ENCODE results near the gene PARP9.
A peak's percentile ranks its signal among the peaks of the same experiment; 100 is the strongest.
"Not testable (repeated sequence)": the region's sequence is repeated elsewhere in the genome, so short reads cannot be mapped to it uniquely, and the experiment has no call there.

Gene PARP9

GRCh38 chr3:122530164-122530563, 33.9 kb downstream of the PARP9 start:
- Mint-ChIP-seq H3K4me3 (no peak overlapping the region), H3K27ac (no peak overlapping the region), H3K27me3 (ENCODE audit: low read depth) (no peaks in the 10 kb centered on the region), H3K36me3 (ENCODE audit: low read depth) (peaks cover 61% of the 10 kb centered on the region), H3K9me3 (no peaks in the 10 kb centered on the region), H3K4me1 (ENCODE audit: low read depth) (peaks cover 20% of the 10 kb centered on the region)
- DNase-seq (ENCODE audit: low spot score) = no peak

GRCh38 chr3:122523317-122523716, 40.8 kb downstream of the PARP9 start:
- H3K36me3 Mint-ChIP-seq (ENCODE audit: low read depth) = peaks cover 17% of the 10 kb centered on the region
- H3K27me3 Mint-ChIP-seq (ENCODE audit: low read depth) = peaks cover 2% of the 10 kb centered on the region
- DNase-seq (ENCODE audit: low spot score) = no peak
- H3K4me3 Mint-ChIP-seq = no peak overlapping the region
- no peaks in the 10 kb centered on the region for H3K9me3 Mint-ChIP-seq
- no peaks in the 10 kb centered on the region for H3K4me1 Mint-ChIP-seq (ENCODE audit: low read depth)
- no peak overlapping the region for H3K27ac Mint-ChIP-seq

GRCh38 chr3:122520861-122521260, 43.2 kb downstream of the PARP9 start:
- no peaks in the 10 kb centered on the region for H3K4me1 Mint-ChIP-seq (ENCODE audit: low read depth)
- peaks cover 3% of the 10 kb centered on the region for H3K36me3 Mint-ChIP-seq (ENCODE audit: low read depth)
- peaks cover 2% of the 10 kb centered on the region for H3K27me3 Mint-ChIP-seq (ENCODE audit: low read depth)
- H3K4me3 Mint-ChIP-seq = no peak overlapping the region
- H3K27ac Mint-ChIP-seq = no peak overlapping the region
- no peak for DNase-seq (ENCODE audit: low spot score)
- H3K9me3 Mint-ChIP-seq = no peaks in the 10 kb centered on the region

GRCh38 chr3:122519693-122520092, 44.4 kb downstream of the PARP9 start:
- peaks cover 3% of the 10 kb centered on the region for H3K4me1 Mint-ChIP-seq (ENCODE audit: low read depth)
- no peaks in the 10 kb centered on the region for H3K9me3 Mint-ChIP-seq
- no peak for DNase-seq (ENCODE audit: low spot score)
- H3K4me3 Mint-ChIP-seq = no peak overlapping the region
- H3K27me3 Mint-ChIP-seq (ENCODE audit: low read depth) = peaks cover 2% of the 10 kb centered on the region
- no peak overlapping the region for H3K27ac Mint-ChIP-seq
- H3K36me3 Mint-ChIP-seq (ENCODE audit: low read depth) = no peaks in the 10 kb centered on the region

- DNase-seq (ENCODE audit: low spot score) = no peak
- no peak overlapping the region for H3K27ac Mint-ChIP-seq
- H3K4me1 Mint-ChIP-seq (ENCODE audit: low read depth) = peaks cover 11% of the 10 kb centered on the region
- no peak overlapping the region for H3K4me3 Mint-ChIP-seq
- peaks cover 3% of the 10 kb centered on the region for H3K36me3 Mint-ChIP-seq (ENCODE audit: low read depth)
- peaks cover 2% of the 10 kb centered on the region for H3K27me3 Mint-ChIP-seq (ENCODE audit: low read depth)
- no peaks in the 10 kb centered on the region for H3K9me3 Mint-ChIP-seq
Measured at GRCh38 chr3:122516846-122517360, 47.2 kb downstream of the PARP9 start.

GRCh38 chr3:122515870-122516269, 48.2 kb downstream of the PARP9 start:
- H3K27me3 Mint-ChIP-seq (ENCODE audit: low read depth) = peaks cover 2% of the 10 kb centered on the region
- peaks cover 18% of the 10 kb centered on the region for H3K4me1 Mint-ChIP-seq (ENCODE audit: low read depth)
- peaks cover 3% of the 10 kb centered on the region for H3K36me3 Mint-ChIP-seq (ENCODE audit: low read depth)
- H3K4me3 Mint-ChIP-seq = no peak overlapping the region
- H3K27ac Mint-ChIP-seq = no peak overlapping the region
- DNase-seq (ENCODE audit: low spot score) = no peak
- no peaks in the 10 kb centered on the region for H3K9me3 Mint-ChIP-seq

GRCh38 chr3:122515020-122515468, 49.1 kb downstream of the PARP9 start:
- Mint-ChIP-seq H3K27ac (peak overlapping the region; percentile 91), H3K4me1 (ENCODE audit: low read depth) (peaks cover 19% of the 10 kb centered on the region), H3K36me3 (ENCODE audit: low read depth) (peaks cover 3% of the 10 kb centered on the region), H3K4me3 (peak overlapping the region; percentile 88), H3K9me3 (no peaks in the 10 kb centered on the region), H3K27me3 (ENCODE audit: low read depth) (peaks cover 2% of the 10 kb centered on the region)
- no peak for DNase-seq (ENCODE audit: low spot score)

GRCh38 chr3:122514123-122515019, 49.7 kb downstream of the PARP9 start, which contains the start of gene KPNA1:
Gene KPNA1 (minus strand): TSS chr3:122514939. CDS start chr3:122496565, 18,374 bp downstream.
- peaks cover 4% of the 10 kb centered on the region for H3K36me3 Mint-ChIP-seq (ENCODE audit: low read depth)
- peaks cover 2% of the 10 kb centered on the region for H3K27me3 Mint-ChIP-seq (ENCODE audit: low read depth)
- H3K27ac Mint-ChIP-seq = peak within 1 kb of the TSS; percentile 91
- peak; percentile 91 for DNase-seq (ENCODE audit: low spot score)
- no peaks in the 10 kb centered on the region for H3K9me3 Mint-ChIP-seq
- H3K4me3 Mint-ChIP-seq = peak within 1 kb of the TSS; percentile 88
- peaks cover 21% of the 10 kb centered on the region for H3K4me1 Mint-ChIP-seq (ENCODE audit: low read depth)

GRCh38 chr3:122513386-122514122, 50.5 kb downstream of the PARP9 start:
- H3K27me3 Mint-ChIP-seq (ENCODE audit: low read depth) = peaks cover 2% of the 10 kb centered on the region
- H3K9me3 Mint-ChIP-seq = no peaks in the 10 kb centered on the region
- H3K27ac Mint-ChIP-seq = peak overlapping the region; percentile 91
- peaks cover 23% of the 10 kb centered on the region for H3K4me1 Mint-ChIP-seq (ENCODE audit: low read depth)
- no peak for DNase-seq (ENCODE audit: low spot score)
- peaks cover 5% of the 10 kb centered on the region for H3K36me3 Mint-ChIP-seq (ENCODE audit: low read depth)
- H3K4me3 Mint-ChIP-seq = peak overlapping the region; percentile 88

- Mint-ChIP-seq H3K4me1 (ENCODE audit: low read depth) (peaks cover 31% of the 10 kb centered on the region), H3K36me3 (ENCODE audit: low read depth) (peaks cover 5% of the 10 kb centered on the region), H3K9me3 (no peaks in the 10 kb centered on the region), H3K27me3 (ENCODE audit: low read depth) (no peaks in the 10 kb centered on the region), H3K4me3 (no peak overlapping the region), H3K27ac (no peak overlapping the region)
- no peak for DNase-seq (ENCODE audit: low spot score)
Measured at GRCh38 chr3:122512284-122512683, 51.8 kb downstream of the PARP9 start.

- H3K4me3 Mint-ChIP-seq = no peak overlapping the region
Measured at GRCh38 chr3:122510878-122511535, 53.1 kb downstream of the PARP9 start.

GRCh38 chr3:122508944-122509343, 55.2 kb downstream of the PARP9 start:
- Mint-ChIP-seq H3K4me1 (ENCODE audit: low read depth) (peaks cover 37% of the 10 kb centered on the region), H3K36me3 (ENCODE audit: low read depth) (peaks cover 13% of the 10 kb centered on the region)
- not testable (repeated sequence) for H3K27me3 Mint-ChIP-seq (ENCODE audit: low read depth); DNase-seq (ENCODE audit: low spot score); H3K27ac Mint-ChIP-seq; H3K4me3 Mint-ChIP-seq; H3K9me3 Mint-ChIP-seq

More at GRCh38 chr3:122510878-122511535, 53.1 kb downstream of the PARP9 start:
- Mint-ChIP-seq H3K27ac (no peak overlapping the region), H3K27me3 (ENCODE audit: low read depth) (no peaks in the 10 kb centered on the region), H3K9me3 (no peaks in the 10 kb centered on the region), H3K4me1 (ENCODE audit: low read depth) (peaks cover 37% of the 10 kb centered on the region), H3K36me3 (ENCODE audit: low read depth) (peaks cover 11% of the 10 kb centered on the region)
- DNase-seq (ENCODE audit: low spot score) = no peak

GRCh38 chr3:122508135-122508914, 55.8 kb downstream of the PARP9 start:
- H3K27ac Mint-ChIP-seq = no peak overlapping the region

More at GRCh38 chr3:122508135-122508914, 55.8 kb downstream of the PARP9 start:
- H3K4me1 Mint-ChIP-seq (ENCODE audit: low read depth) = peaks cover 37% of the 10 kb centered on the region
- H3K27me3 Mint-ChIP-seq (ENCODE audit: low read depth) = no peaks in the 10 kb centered on the region
- H3K4me3 Mint-ChIP-seq = no peak overlapping the region
- no peaks in the 10 kb centered on the region for H3K9me3 Mint-ChIP-seq
- H3K36me3 Mint-ChIP-seq (ENCODE audit: low read depth) = peaks cover 14% of the 10 kb centered on the region
- no peak for DNase-seq (ENCODE audit: low spot score)

Measured in T-helper 2 cell treated with Interferon-gamma antibody and Interleukin-4, amounts not matched to agents 5 μg/mL and 100 μg/mL, for 36 hours (primary cell).